Fibroblast of mammary gland (primary cell): ENCODE measurements around the gene CBFA2T2.

Experiments used
- DNase-seq: peaks from one replicate; pipeline ENCODE4 v3.0.0-alpha.2; 2010; ENCODE audit warnings: low read depth
- H3K4me3 ChIP-seq: 2 replicates; pipeline ENCODE4 v1.5.1; 2011; ENCODE audit warnings: low read depth, mild to moderate bottlenecking, low read length, moderate library complexity; ENCODE audit not compliant: control insufficient read depth
- TF ChIP-seq, protein P1 (sequence below): conservative IDR thresholded peaks from 2 replicates; pipeline ENCODE4 v1.5.1; 2011; ENCODE audit warnings: low read depth, low read length, inconsistent platforms; ENCODE audit not compliant: control insufficient read depth, insufficient read depth

CBFA2T2 gene

DNA sequence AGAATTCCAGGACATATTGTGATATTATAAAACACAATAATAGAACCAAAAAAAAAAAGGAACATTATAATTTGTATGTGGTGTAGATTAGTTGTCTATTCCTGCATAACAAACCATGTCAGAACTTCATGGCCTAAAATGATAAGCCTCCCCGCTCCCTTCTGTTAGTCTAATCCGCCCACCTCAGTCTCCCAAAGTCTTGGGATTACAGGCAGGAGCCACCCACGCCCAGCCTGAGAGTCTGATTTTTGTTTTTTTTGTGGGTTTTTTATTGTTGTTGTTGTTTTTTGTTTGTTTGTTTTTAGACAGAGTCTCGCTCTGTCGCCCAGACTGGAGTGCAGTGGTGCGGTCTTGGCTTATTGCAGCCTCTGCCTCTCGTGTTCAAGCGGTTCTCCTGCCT lies 111.1 kb downstream of the CBFA2T2 start:
- DNase-seq: no peak
- H3K4me3 ChIP-seq: no peak overlapping the region

DNA sequence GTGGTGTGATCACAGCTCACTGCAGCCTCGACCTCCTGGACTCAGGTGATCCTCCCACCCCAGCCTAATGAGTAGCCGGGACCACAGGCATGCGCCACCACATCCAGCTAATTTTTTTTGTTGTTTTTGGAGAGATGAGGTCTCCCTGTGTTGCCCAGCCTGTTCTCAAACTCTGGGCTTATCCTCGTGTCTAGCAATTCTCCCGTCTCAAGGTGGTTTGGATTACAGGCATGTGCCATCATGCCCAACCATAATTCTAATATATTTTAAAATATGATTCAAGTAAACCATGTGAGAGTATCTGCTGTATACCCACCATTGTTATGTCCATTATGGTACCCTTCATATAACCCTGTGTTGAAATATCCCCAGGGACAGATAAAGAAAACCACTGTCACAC lies 112.0 kb downstream of the CBFA2T2 start:
- no peak overlapping the region for H3K4me3 ChIP-seq
- TF ChIP-seq, protein P1, sequence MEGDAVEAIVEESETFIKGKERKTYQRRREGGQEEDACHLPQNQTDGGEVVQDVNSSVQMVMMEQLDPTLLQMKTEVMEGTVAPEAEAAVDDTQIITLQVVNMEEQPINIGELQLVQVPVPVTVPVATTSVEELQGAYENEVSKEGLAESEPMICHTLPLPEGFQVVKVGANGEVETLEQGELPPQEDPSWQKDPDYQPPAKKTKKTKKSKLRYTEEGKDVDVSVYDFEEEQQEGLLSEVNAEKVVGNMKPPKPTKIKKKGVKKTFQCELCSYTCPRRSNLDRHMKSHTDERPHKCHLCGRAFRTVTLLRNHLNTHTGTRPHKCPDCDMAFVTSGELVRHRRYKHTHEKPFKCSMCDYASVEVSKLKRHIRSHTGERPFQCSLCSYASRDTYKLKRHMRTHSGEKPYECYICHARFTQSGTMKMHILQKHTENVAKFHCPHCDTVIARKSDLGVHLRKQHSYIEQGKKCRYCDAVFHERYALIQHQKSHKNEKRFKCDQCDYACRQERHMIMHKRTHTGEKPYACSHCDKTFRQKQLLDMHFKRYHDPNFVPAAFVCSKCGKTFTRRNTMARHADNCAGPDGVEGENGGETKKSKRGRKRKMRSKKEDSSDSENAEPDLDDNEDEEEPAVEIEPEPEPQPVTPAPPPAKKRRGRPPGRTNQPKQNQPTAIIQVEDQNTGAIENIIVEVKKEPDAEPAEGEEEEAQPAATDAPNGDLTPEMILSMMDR: no peak
- DNase-seq: no peak

More for the DNA sequence above, 111.1 kb downstream of the CBFA2T2 start:
- TF ChIP-seq, protein P1: no peak

DNA sequence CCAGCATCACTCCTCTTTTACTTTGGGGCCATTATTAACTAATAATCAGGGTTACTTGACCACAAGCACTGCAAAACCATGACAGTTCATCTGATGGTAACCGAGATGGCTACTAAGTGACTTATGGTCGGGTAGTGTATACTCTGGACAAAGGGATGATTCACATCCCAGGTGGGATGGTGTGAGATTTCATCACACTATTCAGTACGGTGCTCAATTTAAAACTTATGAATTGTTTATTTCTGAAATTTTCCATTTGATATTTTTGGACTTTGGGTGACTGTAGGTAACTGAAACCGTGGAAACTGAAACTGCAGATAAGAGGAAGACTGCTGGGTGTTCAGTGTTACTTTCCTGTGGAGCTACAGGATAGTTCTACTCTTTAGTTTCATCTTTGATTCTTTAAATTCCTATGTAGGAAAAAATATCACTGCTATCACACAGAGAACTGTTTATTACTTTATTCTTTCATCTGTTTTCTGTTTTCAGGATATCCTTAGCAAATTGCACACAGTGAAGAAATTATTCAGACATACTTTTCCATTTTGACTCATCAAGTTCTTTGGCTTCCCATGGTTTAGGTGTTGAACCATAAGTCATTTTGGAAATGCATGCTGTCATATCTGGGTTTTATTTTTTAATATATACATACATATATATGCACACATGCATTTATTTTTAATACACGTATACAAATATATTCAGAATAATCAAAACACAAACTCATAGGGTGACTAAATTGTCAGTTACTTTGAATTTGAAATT lies 113.1 kb downstream of the CBFA2T2 start:
- TF ChIP-seq, protein P1: no peak
- no peak overlapping the region for H3K4me3 ChIP-seq
- peak; percentile 50 for DNase-seq

DNA sequence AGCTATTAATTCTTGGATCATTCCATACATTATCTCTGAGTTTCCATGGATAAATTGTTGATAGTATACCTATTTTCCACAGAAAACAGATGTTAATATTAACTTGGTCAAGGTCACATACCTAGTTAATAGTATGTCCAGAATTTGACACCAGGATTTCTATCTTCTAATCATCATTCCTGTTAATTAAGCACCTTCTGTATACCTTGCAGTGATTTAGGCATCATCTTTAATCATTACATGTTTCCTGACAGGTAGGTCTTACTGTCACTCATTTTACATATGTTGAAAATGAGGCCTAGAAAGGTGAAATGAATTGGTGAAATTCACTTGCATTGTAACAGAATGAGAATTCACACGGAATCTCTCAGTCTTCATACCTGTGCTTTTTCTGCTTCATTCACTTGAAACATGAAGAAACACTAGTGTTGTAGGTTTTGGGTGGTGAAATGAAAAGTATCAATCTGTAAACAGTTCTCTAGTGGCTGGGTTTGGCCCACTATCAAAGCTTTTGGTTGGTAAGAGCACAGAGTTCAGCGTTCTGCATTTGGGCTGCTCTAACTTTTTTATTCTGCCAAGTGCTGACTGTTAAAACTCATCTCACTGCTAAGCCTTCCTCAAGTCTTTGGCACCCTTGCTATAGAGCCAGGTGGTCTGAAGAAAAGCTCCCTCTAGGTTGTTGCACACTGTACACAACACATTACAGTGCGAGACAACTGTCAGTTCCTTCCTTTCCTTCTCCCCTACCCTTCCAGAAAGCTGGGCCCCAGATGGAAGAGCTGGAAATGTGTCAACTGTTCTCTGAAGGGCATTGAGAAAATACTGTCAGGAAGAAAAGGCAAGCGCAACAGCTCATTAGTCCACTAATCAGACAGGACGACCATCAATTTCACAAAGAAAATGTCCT lies 114.4 kb downstream of the CBFA2T2 start:
- peak; percentile 9 for DNase-seq
- H3K4me3 ChIP-seq: no peak overlapping the region
- TF ChIP-seq, protein P1: no peak

DNA sequence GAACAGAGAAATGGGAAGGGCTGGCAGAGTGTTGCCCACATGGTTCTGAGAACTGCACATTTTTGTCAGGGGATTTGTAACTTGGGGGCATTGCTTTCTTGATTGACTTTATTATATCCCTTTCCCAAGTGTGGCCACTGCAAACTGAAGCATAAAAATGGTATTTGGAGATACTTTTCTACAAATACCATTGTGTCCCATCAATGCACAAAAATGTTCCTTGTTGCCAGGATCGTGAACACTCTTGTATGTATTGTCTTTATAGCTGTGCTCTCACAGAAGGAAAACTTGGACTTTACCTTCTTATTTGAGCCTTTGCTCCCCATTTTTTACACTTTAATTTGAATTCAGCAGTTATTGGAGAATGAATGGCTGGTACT lies 115.1 kb downstream of the CBFA2T2 start:
- no peak overlapping the region for H3K4me3 ChIP-seq
- TF ChIP-seq, protein P1: no peak
- no peak for DNase-seq

DNA sequence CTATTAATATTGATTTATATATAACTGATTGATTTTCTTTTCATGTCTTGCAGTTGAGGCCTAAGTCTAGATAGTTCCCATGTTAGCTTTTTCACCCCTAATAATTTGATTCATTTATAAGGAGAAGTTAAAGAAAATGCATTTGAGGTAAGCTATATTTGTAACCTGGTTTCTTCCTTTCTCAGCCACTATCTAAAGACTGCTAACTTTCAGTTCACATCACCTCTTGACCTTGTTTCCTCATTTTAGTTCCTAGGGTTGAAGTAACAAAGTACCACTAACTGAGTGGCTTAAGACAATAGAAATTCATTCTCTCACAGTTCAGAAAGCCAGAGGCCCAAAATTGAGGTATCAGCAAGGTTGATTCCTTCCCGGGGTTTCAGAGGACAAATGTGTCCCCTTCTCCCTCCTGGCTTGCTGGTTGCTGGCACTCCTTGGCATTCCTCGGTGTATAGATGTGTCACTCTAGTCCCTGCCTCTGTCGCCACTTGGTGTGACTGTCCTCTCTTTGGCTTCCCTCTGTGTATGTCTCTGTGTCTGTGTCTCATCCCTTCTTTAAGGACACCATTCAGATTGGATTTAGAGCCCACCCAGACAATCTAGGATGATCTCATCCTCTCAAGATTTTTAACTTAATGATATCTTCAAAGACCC lies 116.3 kb downstream of the CBFA2T2 start:
- TF ChIP-seq, protein P1: no peak
- no peak for DNase-seq

More for the DNA sequence above, 116.3 kb downstream of the CBFA2T2 start:
- H3K4me3 ChIP-seq: no peak overlapping the region
